ENCODE results near the gene WDR47. TPM values are rescaled to one million over a fixed set of nuclear protein-coding genes. Genes with fewer than 3 reads are reported as not detected.
"Not testable (repeated sequence)": the region's sequence is repeated elsewhere in the genome, so short reads cannot be mapped to it uniquely, and the experiment has no call there.

The WDR47 gene
- total RNA-seq, 1 experiment from 2014 or later: 6.6 TPM

GRCh38 chr1:109034382-109034781, 7.5 kb downstream of the WDR47 start:
- H3K4me3 Mint-ChIP-seq: no peak overlapping the region
- Histone ChIP-seq H3K4ac (ENCODE audit: low read depth, low read length) (no peak overlapping the region), H4K8ac (replicated peaks; ENCODE audit: insufficient read length, low read depth, low read length) (no peak overlapping the region), H2AFZ (ENCODE audit: low read length) (no peak overlapping the region), H4K91ac (ENCODE audit: insufficient read length, low read depth, low read length) (no peak overlapping the region), H3K4me2 (ENCODE audit: insufficient read depth, insufficient read length, low read length) (no peak overlapping the region), H3K27ac (ENCODE audit: insufficient read length, low read depth, low read length) (no peak overlapping the region), H3K9ac (ENCODE audit: extremely low read depth, insufficient read length, low read length) (no peak overlapping the region), H2AK5ac (ENCODE audit: insufficient read length, low read length) (no peak overlapping the region), H4K20me1 (ENCODE audit: control insufficient read depth, insufficient read depth, insufficient read length) (no peaks in the 10 kb centered on the region), H2BK15ac (ENCODE audit: low read depth, low read length) (no peak overlapping the region), H3K27me3 (ENCODE audit: insufficient read depth, low read length) (no peaks in the 10 kb centered on the region), H4K5ac (ENCODE audit: insufficient read length, low read depth, low read length) (no peak overlapping the region), H3K9me3 (ENCODE audit: control insufficient read depth, low read depth, low read length) (no peaks in the 10 kb centered on the region), H3T11ph (ENCODE audit: low read length) (no peak overlapping the region), H3K79me2 (ENCODE audit: insufficient read depth, low read length) (no peaks in the 10 kb centered on the region), H3K23ac (ENCODE audit: insufficient read length, low read depth, low read length) (no peak overlapping the region), H2BK5ac (ENCODE audit: insufficient read length, low read length) (no peak overlapping the region), H3K18ac (ENCODE audit: insufficient read length, low read depth, low read length) (no peak overlapping the region), H3K79me1 (ENCODE audit: insufficient read depth, low read depth, low read length, poor library complexity, severe bottlenecking) (no peaks in the 10 kb centered on the region), H2BK20ac (ENCODE audit: low read depth, low read length, poor library complexity, severe bottlenecking) (no peak overlapping the region), H3K23me2 (ENCODE audit: insufficient read length, low read depth, low read length, poor library complexity, severe bottlenecking) (no peaks in the 10 kb centered on the region), H2BK120ac (ENCODE audit: low read depth, low read length, poor library complexity, severe bottlenecking) (no peak overlapping the region), H3K4me1 (ENCODE audit: insufficient read depth, low read length) (no peaks in the 10 kb centered on the region), H3K14ac (ENCODE audit: insufficient read depth, low read length) (no peak overlapping the region), H2BK12ac (ENCODE audit: insufficient read length, low read depth, low read length) (no peak overlapping the region), H3K56ac (ENCODE audit: insufficient read length, low read depth, low read length) (no peak overlapping the region)
- WGBS (ENCODE audit: extremely low coverage, insufficient read length, low lambda C conversion rate): no CpG with 5 or more reads among the region's 2 CpGs
- H3K27ac Mint-ChIP-seq: no peak overlapping the region; a peak in 1 of 7 replicates
- TF ChIP-seq, protein P1, sequence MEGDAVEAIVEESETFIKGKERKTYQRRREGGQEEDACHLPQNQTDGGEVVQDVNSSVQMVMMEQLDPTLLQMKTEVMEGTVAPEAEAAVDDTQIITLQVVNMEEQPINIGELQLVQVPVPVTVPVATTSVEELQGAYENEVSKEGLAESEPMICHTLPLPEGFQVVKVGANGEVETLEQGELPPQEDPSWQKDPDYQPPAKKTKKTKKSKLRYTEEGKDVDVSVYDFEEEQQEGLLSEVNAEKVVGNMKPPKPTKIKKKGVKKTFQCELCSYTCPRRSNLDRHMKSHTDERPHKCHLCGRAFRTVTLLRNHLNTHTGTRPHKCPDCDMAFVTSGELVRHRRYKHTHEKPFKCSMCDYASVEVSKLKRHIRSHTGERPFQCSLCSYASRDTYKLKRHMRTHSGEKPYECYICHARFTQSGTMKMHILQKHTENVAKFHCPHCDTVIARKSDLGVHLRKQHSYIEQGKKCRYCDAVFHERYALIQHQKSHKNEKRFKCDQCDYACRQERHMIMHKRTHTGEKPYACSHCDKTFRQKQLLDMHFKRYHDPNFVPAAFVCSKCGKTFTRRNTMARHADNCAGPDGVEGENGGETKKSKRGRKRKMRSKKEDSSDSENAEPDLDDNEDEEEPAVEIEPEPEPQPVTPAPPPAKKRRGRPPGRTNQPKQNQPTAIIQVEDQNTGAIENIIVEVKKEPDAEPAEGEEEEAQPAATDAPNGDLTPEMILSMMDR (conservative IDR thresholded peaks at IDR 0.05): no peak
- no peak for DNase-seq
- H3K4me1 Mint-ChIP-seq: no peaks in the 10 kb centered on the region; a peak in 1 of 4 replicates
- no peaks in the 10 kb centered on the region for H3K36me3 Mint-ChIP-seq (ENCODE audit: insufficient read depth in 1 of 3, low read depth in 3 of 3)
- H3K27me3 Mint-ChIP-seq (ENCODE audit: low read depth): no peaks in the 10 kb centered on the region
- H3K9me3 Mint-ChIP-seq: no peaks in the 10 kb centered on the region

GRCh38 chr1:109029493-109029892, 12.4 kb downstream of the WDR47 start:
- H3K4me1 ChIP-seq (ENCODE audit: insufficient read depth, low read length); H3K79me1 ChIP-seq (ENCODE audit: insufficient read depth, low read depth, low read length, poor library complexity, severe bottlenecking); H3K4ac ChIP-seq (ENCODE audit: low read depth, low read length); H3K27ac Mint-ChIP-seq; H3K23ac ChIP-seq (ENCODE audit: insufficient read length, low read depth, low read length); H3K4me2 ChIP-seq (ENCODE audit: insufficient read depth, insufficient read length, low read length); H4K8ac ChIP-seq (replicated peaks; ENCODE audit: insufficient read length, low read depth, low read length); H2BK120ac ChIP-seq (ENCODE audit: low read depth, low read length, poor library complexity, severe bottlenecking); H3K27ac ChIP-seq (ENCODE audit: insufficient read length, low read depth, low read length); H3K9me3 ChIP-seq (ENCODE audit: control insufficient read depth, low read depth, low read length); H4K20me1 ChIP-seq (ENCODE audit: control insufficient read depth, insufficient read depth, insufficient read length); H2BK15ac ChIP-seq (ENCODE audit: low read depth, low read length); H3K9ac ChIP-seq (ENCODE audit: extremely low read depth, insufficient read length, low read length); H4K91ac ChIP-seq (ENCODE audit: insufficient read length, low read depth, low read length); H3K27me3 ChIP-seq (ENCODE audit: insufficient read depth, low read length); H2AK5ac ChIP-seq (ENCODE audit: insufficient read length, low read length); H4K5ac ChIP-seq (ENCODE audit: insufficient read length, low read depth, low read length); H3K79me2 ChIP-seq (ENCODE audit: insufficient read depth, low read length); H2AFZ ChIP-seq (ENCODE audit: low read length); H3K14ac ChIP-seq (ENCODE audit: insufficient read depth, low read length); H2BK5ac ChIP-seq (ENCODE audit: insufficient read length, low read length); H3K4me1 Mint-ChIP-seq; H3T11ph ChIP-seq (ENCODE audit: low read length); DNase-seq; H3K27me3 Mint-ChIP-seq (ENCODE audit: low read depth); H3K4me3 Mint-ChIP-seq; H3K36me3 Mint-ChIP-seq (ENCODE audit: insufficient read depth in 1 of 3, low read depth in 3 of 3); H3K56ac ChIP-seq (ENCODE audit: insufficient read length, low read depth, low read length); H3K9me3 Mint-ChIP-seq; H2BK20ac ChIP-seq (ENCODE audit: low read depth, low read length, poor library complexity, severe bottlenecking); H3K18ac ChIP-seq (ENCODE audit: insufficient read length, low read depth, low read length); H3K23me2 ChIP-seq (ENCODE audit: insufficient read length, low read depth, low read length, poor library complexity, severe bottlenecking); H2BK12ac ChIP-seq (ENCODE audit: insufficient read length, low read depth, low read length): not testable (repeated sequence)
- whole genome bisulfite sequencing (ENCODE audit: extremely low coverage, insufficient read length, low lambda C conversion rate): no CpG with 5 or more reads among the region's 8 CpGs
